OCI-LY3 (cell line): ENCODE results near the gene FILIP1L.

ENCODE experiments used
- H2AFZ ChIP-seq: fragments of 200-600, 300-600 bp; shearing (Covaris generic); 2 replicates; pipeline ENCODE4 v1.6.0; 2014; ENCODE audit warnings: antibody characterized with exemption, low read depth, low read length
- H3K27ac ChIP-seq: fragments of 200-600, 300-600 bp; sonication (generic); 2 replicates; pipeline ENCODE4 v1.5.1; 2014; ENCODE audit warnings: mild to moderate bottlenecking, low read length, moderate library complexity, mixed read lengths
- H3K27me3 ChIP-seq: fragments of 200-600, 300-600 bp; sonication (generic); 2 replicates; pipeline ENCODE4 v1.6.1; 2014; ENCODE audit warnings: low read depth, low read length, mixed read lengths
- H3K36me3 ChIP-seq: fragments of 200-600, 300-600 bp; sonication (generic); replicated peaks from 2 replicates; pipeline ENCODE3; 2014; ENCODE audit warnings: low read depth, low read length, mixed read lengths
- H3K4me1 ChIP-seq: fragments of 300-600, 200-600 bp; sonication (generic); 2 replicates; pipeline ENCODE4 v1.6.1; 2014; ENCODE audit warnings: low read length, mixed read lengths
- H3K4me2 ChIP-seq: fragments of 200-600, 300-600 bp; sonication (generic); 2 replicates; pipeline ENCODE4 v1.6.1; 2014; ENCODE audit warnings: low read length, mixed read lengths
- H3K4me3 ChIP-seq: fragments of 300-600, 200-600 bp; sonication (generic); 2 replicates; pipeline ENCODE4 v1.5.1; 2014; ENCODE audit warnings: antibody characterized with exemption, mild to moderate bottlenecking, low read length, moderate library complexity
- H3K79me2 ChIP-seq: fragments of 300-600, 200-600 bp; shearing (Covaris generic); 2 replicates; pipeline ENCODE4 v1.6.1; 2014; ENCODE audit warnings: mild to moderate bottlenecking, low read length, mixed read lengths
- H3K9ac ChIP-seq: fragments of 300-600, 200-600 bp; shearing (Covaris generic); 2 replicates; pipeline ENCODE4 v1.6.0; 2014; ENCODE audit warnings: mild to moderate bottlenecking, low read length, moderate library complexity
- H3K9me3 ChIP-seq: fragments of 200-600, 300-600 bp; shearing (Covaris generic); 2 replicates; pipeline ENCODE4 v1.6.1; 2014; ENCODE audit warnings: low read length, mixed read lengths; ENCODE audit not compliant: insufficient read depth
- H4K20me1 ChIP-seq: fragments of 200-600, 300-600 bp; sonication (generic); 2 replicates; pipeline ENCODE4 v1.6.1; 2016; ENCODE audit warnings: low read length, mixed read lengths; ENCODE audit not compliant: insufficient read depth
- CTCF ChIP-seq: fragments of 200-600, 300-600 bp; sonication (generic); IDR thresholded peaks from 2 replicates; pipeline ENCODE4 v1.5.1; 2014; ENCODE audit warnings: antibody characterized with exemption, low read length, low read depth
- EZH2phosphoT487 ChIP-seq: fragments of 200-600 bp; shearing (Covaris generic); IDR thresholded peaks from 2 replicates; pipeline ENCODE4 v1.6.1; 2018; ENCODE audit warnings: antibody characterized with exemption, mixed run types, low read depth

The FILIP1L gene

GRCh38 chr3:100039075-100039474 is 75.2 kb downstream of the FILIP1L start:
- Histone ChIP-seq H3K4me2 (no peak overlapping the region), H3K27ac (no peak overlapping the region), H3K36me3 (no peaks in the 10 kb centered on the region), H4K20me1 (0 out of 2 replicates have a peak, but pooled peaks cover 3% of the 10 kb centered on the region), H3K79me2 (no peaks in the 10 kb centered on the region), H3K4me1 (peaks cover 16% of the 10 kb centered on the region), H3K9me3 (no peaks in the 10 kb centered on the region), H3K9ac (no peak overlapping the region), H3K4me3 (no peak overlapping the region), H3K27me3 (no peaks in the 10 kb centered on the region), H2AFZ (no peak overlapping the region)
- TF ChIP-seq CTCF, result no peak

GRCh38 chr3:100033903-100034471 is 80.3 kb downstream of the FILIP1L start:
- H3K36me3 ChIP-seq, result no peaks in the 10 kb centered on the region
- H4K20me1 ChIP-seq, result no peaks in the 10 kb centered on the region
- H3K4me3 ChIP-seq, result no peak overlapping the region
- H2AFZ ChIP-seq, result no peak overlapping the region
- peaks cover 33% of the 10 kb centered on the region for H3K4me1 ChIP-seq
- H3K9ac ChIP-seq, result no peak overlapping the region
- no peaks in the 10 kb centered on the region for H3K9me3 ChIP-seq
- H3K79me2 ChIP-seq, result no peaks in the 10 kb centered on the region
- H3K4me2 ChIP-seq, result no peak overlapping the region
- H3K27me3 ChIP-seq, result no peaks in the 10 kb centered on the region
- no peak overlapping the region for H3K27ac ChIP-seq
- no peak for TF ChIP-seq EZH2phosphoT487
- TF ChIP-seq CTCF, result no peak

- Histone ChIP-seq H3K4me1 (peaks cover 33% of the 10 kb centered on the region), H3K4me2 (no peak overlapping the region)
These were observed 81.1 kb downstream of the FILIP1L start for GRCh38 chr3:100033184-100033583.

GRCh38 chr3:100032243-100032642 is 82.1 kb downstream of the FILIP1L start:
- no peaks in the 10 kb centered on the region for H3K27me3 ChIP-seq

More at GRCh38 chr3:100033184-100033583, 81.1 kb downstream of the FILIP1L start:
- no peaks in the 10 kb centered on the region for H3K9me3 ChIP-seq
- H3K36me3 ChIP-seq, result no peaks in the 10 kb centered on the region
- no peak overlapping the region for H3K9ac ChIP-seq
- no peaks in the 10 kb centered on the region for H3K79me2 ChIP-seq
- no peak overlapping the region for H3K27ac ChIP-seq
- H3K4me3 ChIP-seq, result no peak overlapping the region
- no peaks in the 10 kb centered on the region for H3K27me3 ChIP-seq
- no peak overlapping the region for H2AFZ ChIP-seq
- TF ChIP-seq EZH2phosphoT487, result no peak
- TF ChIP-seq CTCF, result no peak
- no peaks in the 10 kb centered on the region for H4K20me1 ChIP-seq

More at GRCh38 chr3:100032243-100032642, 82.1 kb downstream of the FILIP1L start:
- Histone ChIP-seq H3K9ac (no peak overlapping the region), H3K4me1 (peaks cover 33% of the 10 kb centered on the region), H3K4me2 (peak overlapping the region; percentile 35), H3K36me3 (no peaks in the 10 kb centered on the region), H3K9me3 (no peaks in the 10 kb centered on the region), H2AFZ (no peak overlapping the region), H4K20me1 (no peaks in the 10 kb centered on the region), H3K79me2 (no peaks in the 10 kb centered on the region), H3K27ac (no peak overlapping the region), H3K4me3 (no peak overlapping the region)
- no peak for TF ChIP-seq CTCF
- TF ChIP-seq EZH2phosphoT487, result no peak
